Stimulated activated CD4-positive, alpha-beta T cell treated with anti-CD3 and anti-CD28 coated beads, Interleukin-1b, Interleukin-23, amount 100 ng/mL, for 24 hours (primary cell): ENCODE results near the gene RBM4B.
A peak's percentile ranks its signal among the peaks of the same experiment; 100 is the strongest.

ENCODE experiments used
- DNase-seq, 4 experiments: peaks; one replicate each; pipeline ENCODE4 v3.0.0-alpha.2; 2020; ENCODE audit warnings: low read depth in 4 of 4, low spot score in 1 of 4

RBM4B gene

DNA sequence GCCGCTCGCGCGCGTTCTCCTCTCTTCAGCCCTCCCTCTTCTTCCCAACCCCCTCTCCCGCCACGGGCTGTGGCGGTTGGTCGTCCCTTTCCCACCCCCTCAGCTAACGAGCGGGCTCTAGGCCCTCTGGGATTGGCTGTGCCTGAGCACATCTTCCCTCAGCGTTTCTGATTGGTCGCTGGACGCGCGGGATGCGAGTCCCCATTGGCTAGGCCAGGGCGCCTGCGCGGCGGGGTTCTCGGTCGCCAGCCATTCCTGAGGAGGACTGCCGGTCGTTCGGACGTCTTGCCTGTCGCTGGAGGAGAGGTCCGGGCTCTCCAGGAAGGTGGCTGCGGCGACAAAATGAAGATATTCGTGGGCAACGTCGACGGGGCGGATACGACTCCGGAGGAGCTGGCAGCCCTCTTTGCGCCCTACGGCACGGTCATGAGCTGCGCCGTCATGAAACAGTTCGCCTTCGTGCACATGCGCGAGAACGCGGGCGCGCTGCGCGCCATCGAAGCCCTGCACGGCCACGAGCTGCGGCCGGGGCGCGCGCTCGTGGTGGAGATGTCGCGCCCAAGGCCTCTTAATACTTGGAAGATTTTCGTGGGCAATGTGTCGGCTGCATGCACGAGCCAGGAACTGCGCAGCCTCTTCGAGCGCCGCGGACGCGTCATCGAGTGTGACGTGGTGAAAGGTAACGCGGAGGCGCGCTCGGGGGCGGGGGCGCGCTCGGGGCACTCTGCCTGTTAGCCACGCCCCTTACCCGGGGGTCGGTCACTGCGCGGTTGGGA lies 61.1 kb downstream of the RBM4B start, which contains the start of gene RBM14:
Gene RBM14, plus strand, starts transcription at position 252 of the 776 bp plus-strand sequence. Its CDS starts 91 bp downstream, at position 343.
- DNase-seq, result peak; percentile 92 to 98 (median 98)
